ENCODE data around the gene SEC14L1. TPM values are rescaled to one million over a fixed set of nuclear protein-coding genes. Genes with fewer than 3 reads are reported as not detected.

SEC14L1 gene
- total RNA-seq, 1 experiment from 2014 or later = 279 TPM

DNA sequence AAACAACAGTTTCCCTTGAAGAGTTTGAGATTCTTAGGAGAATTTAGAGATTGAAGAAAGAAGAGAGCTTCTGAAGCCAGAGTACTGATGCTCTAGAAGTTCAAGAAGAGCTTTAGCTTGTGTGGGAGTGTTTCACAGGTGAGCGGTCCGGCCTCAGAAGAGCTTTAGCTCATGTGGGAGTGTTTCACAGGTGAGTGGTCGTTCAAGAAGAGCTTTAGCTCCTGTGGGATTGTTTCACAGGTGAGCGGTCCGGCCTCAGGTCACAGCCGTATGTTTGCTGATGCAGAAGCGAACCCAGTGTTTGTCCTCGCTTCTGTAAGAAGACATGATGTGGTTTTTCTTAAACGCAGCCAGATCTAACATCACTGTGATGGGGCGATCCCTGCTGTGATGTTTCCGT lies 76.4 kb downstream of the SEC14L1 start:
- POLR2A ChIA-PET = no interaction called here

DNA sequence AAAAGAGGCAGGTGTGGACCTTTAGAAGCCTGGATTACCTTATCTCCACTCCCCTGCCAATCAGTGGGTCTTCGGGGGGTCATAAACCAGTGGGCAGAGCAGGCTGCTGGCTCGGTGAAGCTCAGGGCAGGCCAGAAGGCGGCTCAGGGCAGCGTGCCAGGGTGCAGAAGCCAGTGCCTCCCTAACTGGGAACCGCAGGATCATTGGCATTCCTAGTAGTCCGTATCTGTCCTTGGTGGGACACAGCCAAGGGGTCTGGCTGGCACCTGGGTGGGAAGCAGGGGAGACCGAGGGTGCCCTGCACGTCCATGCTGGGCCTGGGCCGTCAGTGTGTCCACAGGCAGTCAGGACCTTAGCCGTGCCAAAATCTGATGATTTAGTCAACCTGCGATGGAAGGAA lies 76.8 kb downstream of the SEC14L1 start:
- no peaks in the 10 kb centered on the region for H3K4me1 ChIP-seq (ENCODE audit: control insufficient read depth, insufficient read depth, low read length)
- H3K36me3 ChIP-seq (ENCODE audit: control insufficient read depth, insufficient read depth, low read length) = peaks cover 29% of the 10 kb centered on the region
- POLR2A ChIA-PET = no interaction called here
- intact Hi-C loops (cut with micrococcal nuclease; ENCODE audit: unreplicated experiment) (no loop called here), in situ Hi-C loops (cut with HindIII; ENCODE audit: low pct_unique_long_range_greater_than_20kb, low sequenced_read_pairs) (no loop called here)
- ATAC-seq (no peak), DNase-seq (ENCODE audit: low read depth, low spot score) (no peak)
- CTCF ChIA-PET = no interaction called here
- H3K27me3 ChIP-seq (ENCODE audit: control insufficient read depth, insufficient read depth, low read length) = no peaks in the 10 kb centered on the region
- TF ChIP-seq SIN3A (IDR thresholded peaks at IDR 0.05; ENCODE audit: borderline replicate concordance, insufficient read depth, low read depth, low read length) (no peak), TCF7L2 (IDR thresholded peaks at IDR 0.05; ENCODE audit: low read depth, low read length) (no peak), POLR2AphosphoS5 (IDR thresholded peaks at IDR 0.05; ENCODE audit: low read depth, low read length) (no peak)
- TF ChIP-seq, protein P1, sequence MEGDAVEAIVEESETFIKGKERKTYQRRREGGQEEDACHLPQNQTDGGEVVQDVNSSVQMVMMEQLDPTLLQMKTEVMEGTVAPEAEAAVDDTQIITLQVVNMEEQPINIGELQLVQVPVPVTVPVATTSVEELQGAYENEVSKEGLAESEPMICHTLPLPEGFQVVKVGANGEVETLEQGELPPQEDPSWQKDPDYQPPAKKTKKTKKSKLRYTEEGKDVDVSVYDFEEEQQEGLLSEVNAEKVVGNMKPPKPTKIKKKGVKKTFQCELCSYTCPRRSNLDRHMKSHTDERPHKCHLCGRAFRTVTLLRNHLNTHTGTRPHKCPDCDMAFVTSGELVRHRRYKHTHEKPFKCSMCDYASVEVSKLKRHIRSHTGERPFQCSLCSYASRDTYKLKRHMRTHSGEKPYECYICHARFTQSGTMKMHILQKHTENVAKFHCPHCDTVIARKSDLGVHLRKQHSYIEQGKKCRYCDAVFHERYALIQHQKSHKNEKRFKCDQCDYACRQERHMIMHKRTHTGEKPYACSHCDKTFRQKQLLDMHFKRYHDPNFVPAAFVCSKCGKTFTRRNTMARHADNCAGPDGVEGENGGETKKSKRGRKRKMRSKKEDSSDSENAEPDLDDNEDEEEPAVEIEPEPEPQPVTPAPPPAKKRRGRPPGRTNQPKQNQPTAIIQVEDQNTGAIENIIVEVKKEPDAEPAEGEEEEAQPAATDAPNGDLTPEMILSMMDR (IDR thresholded peaks at IDR 0.05) = no peak
- TF ChIP-seq, protein P2, sequence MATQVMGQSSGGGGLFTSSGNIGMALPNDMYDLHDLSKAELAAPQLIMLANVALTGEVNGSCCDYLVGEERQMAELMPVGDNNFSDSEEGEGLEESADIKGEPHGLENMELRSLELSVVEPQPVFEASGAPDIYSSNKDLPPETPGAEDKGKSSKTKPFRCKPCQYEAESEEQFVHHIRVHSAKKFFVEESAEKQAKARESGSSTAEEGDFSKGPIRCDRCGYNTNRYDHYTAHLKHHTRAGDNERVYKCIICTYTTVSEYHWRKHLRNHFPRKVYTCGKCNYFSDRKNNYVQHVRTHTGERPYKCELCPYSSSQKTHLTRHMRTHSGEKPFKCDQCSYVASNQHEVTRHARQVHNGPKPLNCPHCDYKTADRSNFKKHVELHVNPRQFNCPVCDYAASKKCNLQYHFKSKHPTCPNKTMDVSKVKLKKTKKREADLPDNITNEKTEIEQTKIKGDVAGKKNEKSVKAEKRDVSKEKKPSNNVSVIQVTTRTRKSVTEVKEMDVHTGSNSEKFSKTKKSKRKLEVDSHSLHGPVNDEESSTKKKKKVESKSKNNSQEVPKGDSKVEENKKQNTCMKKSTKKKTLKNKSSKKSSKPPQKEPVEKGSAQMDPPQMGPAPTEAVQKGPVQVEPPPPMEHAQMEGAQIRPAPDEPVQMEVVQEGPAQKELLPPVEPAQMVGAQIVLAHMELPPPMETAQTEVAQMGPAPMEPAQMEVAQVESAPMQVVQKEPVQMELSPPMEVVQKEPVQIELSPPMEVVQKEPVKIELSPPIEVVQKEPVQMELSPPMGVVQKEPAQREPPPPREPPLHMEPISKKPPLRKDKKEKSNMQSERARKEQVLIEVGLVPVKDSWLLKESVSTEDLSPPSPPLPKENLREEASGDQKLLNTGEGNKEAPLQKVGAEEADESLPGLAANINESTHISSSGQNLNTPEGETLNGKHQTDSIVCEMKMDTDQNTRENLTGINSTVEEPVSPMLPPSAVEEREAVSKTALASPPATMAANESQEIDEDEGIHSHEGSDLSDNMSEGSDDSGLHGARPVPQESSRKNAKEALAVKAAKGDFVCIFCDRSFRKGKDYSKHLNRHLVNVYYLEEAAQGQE (IDR thresholded peaks at IDR 0.05; ENCODE audit: insufficient read depth in 1 of 2, low read depth in 2 of 2, low read length in 1 of 2) = no peak
- H3K9me3 ChIP-seq (ENCODE audit: control insufficient read depth, insufficient read depth, low read depth, low read length) = no peaks in the 10 kb centered on the region
- BruUV-seq (replicated peaks) = no TSS peak
- H3K27ac ChIP-seq (ENCODE audit: low read length) = no peak overlapping the region
- no peak overlapping the region for H3K4me3 ChIP-seq (ENCODE audit: low read depth in 2 of 2, low read length in 2 of 2)

More for the DNA sequence above, 76.4 kb downstream of the SEC14L1 start:
- intact Hi-C loops (cut with micrococcal nuclease; ENCODE audit: unreplicated experiment) = no loop called here
- DNase-seq (ENCODE audit: low read depth, low spot score) (no peak), ATAC-seq (no peak)
- no TSS peak for BruUV-seq (replicated peaks)
- CTCF ChIA-PET = interaction anchor here (0.5 kb wide), 1 partner anchor 78 kb away, joined by 8 read pairs; no protein-coding TSS in a partner anchor
- Histone ChIP-seq H3K4me3 (ENCODE audit: low read depth in 2 of 2, low read length in 2 of 2) (no peak overlapping the region), H3K27ac (ENCODE audit: low read length) (no peak overlapping the region), H3K4me1 (ENCODE audit: control insufficient read depth, insufficient read depth, low read length) (no peaks in the 10 kb centered on the region), H3K9me3 (ENCODE audit: control insufficient read depth, insufficient read depth, low read depth, low read length) (no peaks in the 10 kb centered on the region), H3K27me3 (ENCODE audit: control insufficient read depth, insufficient read depth, low read length) (no peaks in the 10 kb centered on the region), H3K36me3 (ENCODE audit: control insufficient read depth, insufficient read depth, low read length) (peaks cover 29% of the 10 kb centered on the region)
- no peak for TF ChIP-seq TCF7L2 (IDR thresholded peaks at IDR 0.05; ENCODE audit: low read depth, low read length)
- TF ChIP-seq SIN3A (IDR thresholded peaks at IDR 0.05; ENCODE audit: borderline replicate concordance, insufficient read depth, low read depth, low read length) = no peak
- TF ChIP-seq, protein P1 (IDR thresholded peaks at IDR 0.05) = no peak
- TF ChIP-seq, protein P2 (IDR thresholded peaks at IDR 0.05; ENCODE audit: insufficient read depth in 1 of 2, low read depth in 2 of 2, low read length in 1 of 2) = no peak
- TF ChIP-seq POLR2AphosphoS5 (IDR thresholded peaks at IDR 0.05; ENCODE audit: low read depth, low read length) = no peak
- in situ Hi-C loops (cut with HindIII; ENCODE audit: low pct_unique_long_range_greater_than_20kb, low sequenced_read_pairs) = no loop called here
